Panc1 (cell line): Measurements from ENCODE around the gene PRDX2. TPM values are rescaled to one million over a fixed set of nuclear protein-coding genes. Genes with fewer than 3 reads are reported as not detected.
"Not testable (repeated sequence)": the region's sequence is repeated elsewhere in the genome, so short reads cannot be mapped to it uniquely, and the experiment has no call there.

ENCODE experiments used
- ATAC-seq: fragments of 200-7000 bp; cut with Tn5 transposase; 2 replicates; pipeline ENCODE4 v1.9.1; 2020; ENCODE audit warnings: mild to moderate bottlenecking, moderate library complexity
- BruUV-seq: library from RNA; stranded (reverse); fragments of 400-500 nt; replicated peaks from 2 replicates; lab custom pipeline; 2021; lab: Mats Ljungman, UMichigan
- CTCF ChIA-PET: fragments of 300-600 bp; sonication (Branson Sonifier 250); formaldehyde crosslinking; loops from one replicate; lab custom pipeline; 2022; ENCODE audit warnings: antibody characterized with exemption; lab: Charles Lee
- POLR2A ChIA-PET: fragments of 300-600 bp; sonication (Branson Sonifier 250); formaldehyde crosslinking; loops from one replicate; lab custom pipeline; 2022; ENCODE audit warnings: antibody characterized with exemption; lab: Charles Lee
- DNase-seq: peaks from one replicate; pipeline ENCODE4 v3.0.0-alpha.2; 2010; ENCODE audit warnings: low read depth, low spot score
- H3K27ac ChIP-seq: 2 replicates; pipeline ENCODE4 v1.5.1; 2011; ENCODE audit warnings: mild to moderate bottlenecking, low read length, inconsistent platforms
- H3K27me3 ChIP-seq: fragments of 200-500 bp; sonication (Bioruptor generic); 2 replicates; pipeline ENCODE4 v1.6.0; 2014; ENCODE audit warnings: low read length, inconsistent platforms; ENCODE audit not compliant: control insufficient read depth, insufficient read depth
- H3K36me3 ChIP-seq: fragments of 200-500 bp; sonication (Bioruptor generic); 2 replicates; pipeline ENCODE4 v1.5.1; 2014; ENCODE audit warnings: inconsistent platforms, mild to moderate bottlenecking, low read length, moderate library complexity; ENCODE audit not compliant: control insufficient read depth, insufficient read depth
- H3K4me1 ChIP-seq: 2 replicates; pipeline ENCODE4 v1.5.1; 2011; ENCODE audit warnings: inconsistent platforms, mild to moderate bottlenecking, low read length, moderate library complexity; ENCODE audit not compliant: control insufficient read depth, insufficient read depth
- H3K4me3 ChIP-seq, 2 experiments: 2 replicates each; pipeline ENCODE4 v1.5.1; 2011 to 2012; ENCODE audit warnings: low read depth in 2 of 2, low read length in 2 of 2, mild to moderate bottlenecking in 2 of 2, inconsistent platforms in 1 of 2, moderate library complexity in 1 of 2
- H3K9me3 ChIP-seq: fragments of 200-500 bp; sonication (Bioruptor generic); 2 replicates; pipeline ENCODE4 v1.5.1; 2014; ENCODE audit warnings: low read depth, mild to moderate bottlenecking, inconsistent platforms, low read length, moderate library complexity; ENCODE audit not compliant: control insufficient read depth, insufficient read depth
- POLR2AphosphoS5 ChIP-seq: IDR thresholded peaks from 2 replicates; pipeline ENCODE4 v1.6.1; 2012; ENCODE audit warnings: mild to moderate bottlenecking, low read depth, low read length, moderate library complexity
- SIN3A ChIP-seq: IDR thresholded peaks from 2 replicates; pipeline ENCODE4 v1.6.1; 2012; ENCODE audit warnings: low read depth, mild to moderate bottlenecking, low read length, moderate library complexity, borderline replicate concordance; ENCODE audit not compliant: insufficient read depth
- TCF7L2 ChIP-seq: IDR thresholded peaks from 2 replicates; pipeline ENCODE4 v1.6.1; 2011; ENCODE audit warnings: mild to moderate bottlenecking, low read depth, low read length, inconsistent platforms
- in situ Hi-C: cut with HindIII; loops from 2 replicates; pipeline ENCODE4 v1.10.0; 2016; ENCODE audit warnings: low sequenced_read_pairs, low pct_unique_long_range_greater_than_20kb
- intact Hi-C: fragments of 100-400 bp; cut with micrococcal nuclease; formaldehyde crosslinking; loops from one replicate; pipeline ENCODE4 v1.10.0; 2022; ENCODE audit not compliant: unreplicated experiment
- total RNA-seq: library from RNA; stranded (reverse); gene quantifications from one replicate; pipeline ENCODE4 v1.2.1, GENCODE V29; 2021; ENCODE audit not compliant: unreplicated experiment
- TF ChIP-seq, protein P1 (sequence below), 2 experiments: IDR thresholded peaks; 2 replicates each; pipeline ENCODE4 v1.6.1; 2011 to 2012; ENCODE audit warnings: low read depth in 2 of 2, control low read depth in 1 of 2, low read length in 1 of 2, mild to moderate bottlenecking in 1 of 2, moderate library complexity in 1 of 2; ENCODE audit not compliant: insufficient read depth in 1 of 2
- TF ChIP-seq, protein P2 (sequence below): fragments of 450-650 bp; IDR thresholded peaks from 2 replicates; pipeline ENCODE4 v1.5.1; 2017; ENCODE audit warnings: mild to moderate bottlenecking

PRDX2 gene
- total RNA-seq, 1 experiment from 2014 or later, result 61.0 TPM

GRCh38 chr19:12825254-12826131 is 23.9 kb upstream of the PRDX2 start:
- in situ Hi-C loops, result no loop called here
- Histone ChIP-seq H3K36me3 (no peaks in the 10 kb centered on the region), H3K9me3 (no peaks in the 10 kb centered on the region), H3K27me3 (no peaks in the 10 kb centered on the region), H3K27ac (no peak overlapping the region), H3K4me1 (no peaks in the 10 kb centered on the region), H3K4me3 (no peak overlapping the region)
- no TSS peak for BruUV-seq
- ChIA-PET CTCF (interaction anchor here (0.5 to 0.7 kb wide), 2 partner anchors 50 to 165 kb away, joined by 4 to 10 read pairs; no protein-coding TSS in a partner anchor), POLR2A (no interaction called here)
- ATAC-seq (no peak), DNase-seq (no peak)
- intact Hi-C loops, result no loop called here
- TF ChIP-seq, protein P1, sequence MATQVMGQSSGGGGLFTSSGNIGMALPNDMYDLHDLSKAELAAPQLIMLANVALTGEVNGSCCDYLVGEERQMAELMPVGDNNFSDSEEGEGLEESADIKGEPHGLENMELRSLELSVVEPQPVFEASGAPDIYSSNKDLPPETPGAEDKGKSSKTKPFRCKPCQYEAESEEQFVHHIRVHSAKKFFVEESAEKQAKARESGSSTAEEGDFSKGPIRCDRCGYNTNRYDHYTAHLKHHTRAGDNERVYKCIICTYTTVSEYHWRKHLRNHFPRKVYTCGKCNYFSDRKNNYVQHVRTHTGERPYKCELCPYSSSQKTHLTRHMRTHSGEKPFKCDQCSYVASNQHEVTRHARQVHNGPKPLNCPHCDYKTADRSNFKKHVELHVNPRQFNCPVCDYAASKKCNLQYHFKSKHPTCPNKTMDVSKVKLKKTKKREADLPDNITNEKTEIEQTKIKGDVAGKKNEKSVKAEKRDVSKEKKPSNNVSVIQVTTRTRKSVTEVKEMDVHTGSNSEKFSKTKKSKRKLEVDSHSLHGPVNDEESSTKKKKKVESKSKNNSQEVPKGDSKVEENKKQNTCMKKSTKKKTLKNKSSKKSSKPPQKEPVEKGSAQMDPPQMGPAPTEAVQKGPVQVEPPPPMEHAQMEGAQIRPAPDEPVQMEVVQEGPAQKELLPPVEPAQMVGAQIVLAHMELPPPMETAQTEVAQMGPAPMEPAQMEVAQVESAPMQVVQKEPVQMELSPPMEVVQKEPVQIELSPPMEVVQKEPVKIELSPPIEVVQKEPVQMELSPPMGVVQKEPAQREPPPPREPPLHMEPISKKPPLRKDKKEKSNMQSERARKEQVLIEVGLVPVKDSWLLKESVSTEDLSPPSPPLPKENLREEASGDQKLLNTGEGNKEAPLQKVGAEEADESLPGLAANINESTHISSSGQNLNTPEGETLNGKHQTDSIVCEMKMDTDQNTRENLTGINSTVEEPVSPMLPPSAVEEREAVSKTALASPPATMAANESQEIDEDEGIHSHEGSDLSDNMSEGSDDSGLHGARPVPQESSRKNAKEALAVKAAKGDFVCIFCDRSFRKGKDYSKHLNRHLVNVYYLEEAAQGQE (IDR thresholded peaks at IDR 0.05; ENCODE audit: insufficient read depth in 1 of 2, low read depth in 2 of 2, low read length in 1 of 2), result no peak
- TF ChIP-seq, protein P2, sequence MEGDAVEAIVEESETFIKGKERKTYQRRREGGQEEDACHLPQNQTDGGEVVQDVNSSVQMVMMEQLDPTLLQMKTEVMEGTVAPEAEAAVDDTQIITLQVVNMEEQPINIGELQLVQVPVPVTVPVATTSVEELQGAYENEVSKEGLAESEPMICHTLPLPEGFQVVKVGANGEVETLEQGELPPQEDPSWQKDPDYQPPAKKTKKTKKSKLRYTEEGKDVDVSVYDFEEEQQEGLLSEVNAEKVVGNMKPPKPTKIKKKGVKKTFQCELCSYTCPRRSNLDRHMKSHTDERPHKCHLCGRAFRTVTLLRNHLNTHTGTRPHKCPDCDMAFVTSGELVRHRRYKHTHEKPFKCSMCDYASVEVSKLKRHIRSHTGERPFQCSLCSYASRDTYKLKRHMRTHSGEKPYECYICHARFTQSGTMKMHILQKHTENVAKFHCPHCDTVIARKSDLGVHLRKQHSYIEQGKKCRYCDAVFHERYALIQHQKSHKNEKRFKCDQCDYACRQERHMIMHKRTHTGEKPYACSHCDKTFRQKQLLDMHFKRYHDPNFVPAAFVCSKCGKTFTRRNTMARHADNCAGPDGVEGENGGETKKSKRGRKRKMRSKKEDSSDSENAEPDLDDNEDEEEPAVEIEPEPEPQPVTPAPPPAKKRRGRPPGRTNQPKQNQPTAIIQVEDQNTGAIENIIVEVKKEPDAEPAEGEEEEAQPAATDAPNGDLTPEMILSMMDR, result no peak; the same call in 1 of the 2 replicates
- TF ChIP-seq POLR2AphosphoS5, result no peak

GRCh38 chr19:12821761-12822160 is 20.2 kb upstream of the PRDX2 start:
- no peaks in the 10 kb centered on the region for H3K36me3 ChIP-seq
- no peak overlapping the region for H3K27ac ChIP-seq
- H3K9me3 ChIP-seq, result no peaks in the 10 kb centered on the region
- TF ChIP-seq SIN3A (no peak), TCF7L2 (no peak), POLR2AphosphoS5 (no peak)
- TF ChIP-seq, protein P1 (IDR thresholded peaks at IDR 0.05; ENCODE audit: insufficient read depth in 1 of 2, low read depth in 2 of 2, low read length in 1 of 2), result no peak
- TF ChIP-seq, protein P2, result no peak
- in situ Hi-C loops, result no loop called here
- ChIA-PET CTCF (no interaction called here), POLR2A (interaction anchor here (0.7 kb wide), 1 partner anchor 336 kb away, joined by 6 read pairs; no protein-coding TSS in a partner anchor)
- DNase-seq (no peak), ATAC-seq (no peak; the same call in 1 of the 2 replicates)
- no TSS peak for BruUV-seq
- H3K4me3 ChIP-seq, result no peak overlapping the region
- H3K27me3 ChIP-seq, result no peaks in the 10 kb centered on the region
- no peaks in the 10 kb centered on the region for H3K4me1 ChIP-seq
- intact Hi-C loops, result no loop called here

DNA sequence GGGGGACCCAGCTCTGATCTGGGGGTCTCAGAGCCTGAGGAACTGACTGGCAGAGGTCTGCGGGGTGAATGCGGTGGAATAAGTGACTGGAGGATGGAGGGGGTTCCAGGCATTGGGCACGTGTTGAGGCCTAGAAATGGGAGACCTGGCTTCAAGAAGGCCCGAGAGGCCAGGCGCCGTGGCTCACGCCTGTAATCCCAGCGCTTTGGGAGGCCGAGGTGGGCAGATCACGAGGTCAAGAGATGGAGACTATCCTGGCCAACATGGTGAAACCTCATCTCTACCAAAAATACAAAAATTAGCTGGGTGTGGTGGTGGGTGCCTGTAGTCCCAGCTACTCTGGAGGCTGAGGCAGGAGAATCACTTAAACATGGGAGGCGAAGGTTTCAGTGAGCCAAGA is 16.2 kb upstream of the PRDX2 start:
- H3K36me3 ChIP-seq, H3K27ac ChIP-seq, DNase-seq, H3K4me3 ChIP-seq, in situ Hi-C loops, H3K27me3 ChIP-seq, intact Hi-C loops, BruUV-seq, H3K9me3 ChIP-seq, ATAC-seq, POLR2A ChIA-PET, H3K4me1 ChIP-seq: not testable (repeated sequence)
- CTCF ChIA-PET, result interaction anchor here (0.7 kb wide), 1 partner anchor 22 kb away, joined by 6 read pairs; no protein-coding TSS in a partner anchor
